Measurements from ENCODE around the gene DNAH2. TPM values are rescaled to one million over a fixed set of nuclear protein-coding genes. Genes with fewer than 3 reads are reported as not detected.
A peak's percentile ranks its signal among the peaks of the same experiment; 100 is the strongest.

The DNAH2 gene
- total and polyA plus RNA-seq, 2 experiments from 2014 or later = 0.38 TPM; not detected in 1

DNA sequence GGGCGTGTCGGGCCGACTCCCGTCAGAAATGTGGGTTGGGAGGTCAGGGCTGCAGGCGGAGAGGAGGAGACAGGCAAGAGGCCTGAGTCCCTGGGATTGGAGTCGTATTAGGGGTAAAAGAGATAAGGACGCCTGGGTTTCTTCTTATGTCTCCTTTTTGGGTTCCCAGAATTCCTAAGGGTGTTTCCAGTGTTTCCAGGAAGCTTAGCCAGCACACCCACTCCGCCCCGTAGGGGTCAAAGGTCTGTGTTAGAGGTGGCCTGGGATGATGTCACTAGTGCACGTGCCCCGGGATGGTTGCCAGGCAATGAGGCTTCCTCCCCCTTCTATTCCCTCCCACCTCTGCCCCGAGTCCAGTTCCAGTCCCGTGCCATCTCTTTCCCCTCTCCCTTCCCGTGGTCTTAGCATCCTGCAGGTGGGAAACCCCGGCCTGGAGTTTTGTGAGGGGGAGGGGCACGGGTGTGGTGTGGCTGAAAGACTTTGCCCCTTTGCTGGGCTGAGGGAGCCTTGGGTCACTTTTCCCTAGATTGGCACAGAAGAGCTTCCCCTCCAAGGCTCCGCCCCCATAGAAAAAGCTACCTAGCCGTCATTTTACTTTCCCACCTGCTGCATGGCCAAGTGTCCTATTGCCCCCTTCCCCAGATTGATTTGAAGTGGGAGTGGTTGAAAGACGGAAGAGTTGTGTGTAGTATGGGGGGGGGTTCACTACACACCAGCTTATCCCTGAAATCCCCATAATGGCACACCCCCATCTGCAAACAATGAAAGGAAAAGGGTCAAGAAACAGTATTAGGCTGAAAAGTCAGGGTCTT, 119.3 kb downstream of the DNAH2 start:
- no peaks in the 10 kb centered on the region; the same call in 1 of the 3 replicates for H3K9me3 Mint-ChIP-seq

More for the DNA sequence above, 119.3 kb downstream of the DNAH2 start:
- Histone ChIP-seq H3K36me3 (ENCODE audit: insufficient read depth) (peaks cover 6% of the 10 kb centered on the region; the same call in 1 of the 2 replicates), H3K4me2 (peak overlapping the region; percentile 100), H3F3A (replicated peaks; ENCODE audit: low read depth) (peaks cover 30% of the 10 kb centered on the region), H3K9me2 (ENCODE audit: insufficient read depth) (no peaks in the 10 kb centered on the region), H2AFZ (peak overlapping the region; percentile 88), H3K27ac (ENCODE audit: low read depth) (no peak overlapping the region), H3K4me3 (peak overlapping the region; percentile 95), H3K79me2 (replicated peaks; ENCODE audit: insufficient read depth) (no peaks in the 10 kb centered on the region), H3K4me1 (ENCODE audit: insufficient read depth) (peaks cover 27% of the 10 kb centered on the region), H3K27me3 (ENCODE audit: insufficient read depth) (peaks cover 75% of the 10 kb centered on the region), H4K20me1 (replicated peaks; ENCODE audit: insufficient read depth) (peaks cover 13% of the 10 kb centered on the region)
- DNase-seq (ENCODE audit: low spot score) = peak; percentile 99
- ATAC-seq = peak; percentile 26
- Mint-ChIP-seq H3K36me3 (ENCODE audit: low read depth) (peaks cover 2% of the 10 kb centered on the region; the same call in 1 of the 3 replicates), H3K27ac (peak overlapping the region; percentile 80; the same call in 1 of the 2 replicates), H3K4me3 (peak overlapping the region; percentile 91), H3K4me1 (peaks cover 42% of the 10 kb centered on the region), H3K27me3 (ENCODE audit: insufficient read depth, low read depth, poor library complexity) (peaks cover 70% of the 10 kb centered on the region)
- no peak for TF ChIP-seq EZH2 (IDR thresholded peaks at IDR 0.05; ENCODE audit: low read depth, unreplicated experiment)
- TF ChIP-seq, protein P1, sequence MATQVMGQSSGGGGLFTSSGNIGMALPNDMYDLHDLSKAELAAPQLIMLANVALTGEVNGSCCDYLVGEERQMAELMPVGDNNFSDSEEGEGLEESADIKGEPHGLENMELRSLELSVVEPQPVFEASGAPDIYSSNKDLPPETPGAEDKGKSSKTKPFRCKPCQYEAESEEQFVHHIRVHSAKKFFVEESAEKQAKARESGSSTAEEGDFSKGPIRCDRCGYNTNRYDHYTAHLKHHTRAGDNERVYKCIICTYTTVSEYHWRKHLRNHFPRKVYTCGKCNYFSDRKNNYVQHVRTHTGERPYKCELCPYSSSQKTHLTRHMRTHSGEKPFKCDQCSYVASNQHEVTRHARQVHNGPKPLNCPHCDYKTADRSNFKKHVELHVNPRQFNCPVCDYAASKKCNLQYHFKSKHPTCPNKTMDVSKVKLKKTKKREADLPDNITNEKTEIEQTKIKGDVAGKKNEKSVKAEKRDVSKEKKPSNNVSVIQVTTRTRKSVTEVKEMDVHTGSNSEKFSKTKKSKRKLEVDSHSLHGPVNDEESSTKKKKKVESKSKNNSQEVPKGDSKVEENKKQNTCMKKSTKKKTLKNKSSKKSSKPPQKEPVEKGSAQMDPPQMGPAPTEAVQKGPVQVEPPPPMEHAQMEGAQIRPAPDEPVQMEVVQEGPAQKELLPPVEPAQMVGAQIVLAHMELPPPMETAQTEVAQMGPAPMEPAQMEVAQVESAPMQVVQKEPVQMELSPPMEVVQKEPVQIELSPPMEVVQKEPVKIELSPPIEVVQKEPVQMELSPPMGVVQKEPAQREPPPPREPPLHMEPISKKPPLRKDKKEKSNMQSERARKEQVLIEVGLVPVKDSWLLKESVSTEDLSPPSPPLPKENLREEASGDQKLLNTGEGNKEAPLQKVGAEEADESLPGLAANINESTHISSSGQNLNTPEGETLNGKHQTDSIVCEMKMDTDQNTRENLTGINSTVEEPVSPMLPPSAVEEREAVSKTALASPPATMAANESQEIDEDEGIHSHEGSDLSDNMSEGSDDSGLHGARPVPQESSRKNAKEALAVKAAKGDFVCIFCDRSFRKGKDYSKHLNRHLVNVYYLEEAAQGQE (IDR thresholded peaks at IDR 0.05; ENCODE audit: unreplicated experiment) = no peak
- TF ChIP-seq ZNF114 (CRISPR knock-in tag; IDR thresholded peaks at IDR 0.05) = no peak
- TF ChIP-seq, protein P2, sequence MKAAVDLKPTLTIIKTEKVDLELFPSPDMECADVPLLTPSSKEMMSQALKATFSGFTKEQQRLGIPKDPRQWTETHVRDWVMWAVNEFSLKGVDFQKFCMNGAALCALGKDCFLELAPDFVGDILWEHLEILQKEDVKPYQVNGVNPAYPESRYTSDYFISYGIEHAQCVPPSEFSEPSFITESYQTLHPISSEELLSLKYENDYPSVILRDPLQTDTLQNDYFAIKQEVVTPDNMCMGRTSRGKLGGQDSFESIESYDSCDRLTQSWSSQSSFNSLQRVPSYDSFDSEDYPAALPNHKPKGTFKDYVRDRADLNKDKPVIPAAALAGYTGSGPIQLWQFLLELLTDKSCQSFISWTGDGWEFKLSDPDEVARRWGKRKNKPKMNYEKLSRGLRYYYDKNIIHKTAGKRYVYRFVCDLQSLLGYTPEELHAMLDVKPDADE (IDR thresholded peaks at IDR 0.05) = peak; percentile 62; the same call in 1 of the 2 replicates
- TF ChIP-seq, protein P3, sequence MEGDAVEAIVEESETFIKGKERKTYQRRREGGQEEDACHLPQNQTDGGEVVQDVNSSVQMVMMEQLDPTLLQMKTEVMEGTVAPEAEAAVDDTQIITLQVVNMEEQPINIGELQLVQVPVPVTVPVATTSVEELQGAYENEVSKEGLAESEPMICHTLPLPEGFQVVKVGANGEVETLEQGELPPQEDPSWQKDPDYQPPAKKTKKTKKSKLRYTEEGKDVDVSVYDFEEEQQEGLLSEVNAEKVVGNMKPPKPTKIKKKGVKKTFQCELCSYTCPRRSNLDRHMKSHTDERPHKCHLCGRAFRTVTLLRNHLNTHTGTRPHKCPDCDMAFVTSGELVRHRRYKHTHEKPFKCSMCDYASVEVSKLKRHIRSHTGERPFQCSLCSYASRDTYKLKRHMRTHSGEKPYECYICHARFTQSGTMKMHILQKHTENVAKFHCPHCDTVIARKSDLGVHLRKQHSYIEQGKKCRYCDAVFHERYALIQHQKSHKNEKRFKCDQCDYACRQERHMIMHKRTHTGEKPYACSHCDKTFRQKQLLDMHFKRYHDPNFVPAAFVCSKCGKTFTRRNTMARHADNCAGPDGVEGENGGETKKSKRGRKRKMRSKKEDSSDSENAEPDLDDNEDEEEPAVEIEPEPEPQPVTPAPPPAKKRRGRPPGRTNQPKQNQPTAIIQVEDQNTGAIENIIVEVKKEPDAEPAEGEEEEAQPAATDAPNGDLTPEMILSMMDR (conservative IDR thresholded peaks at IDR 0.05; ENCODE audit: low read depth in 2 of 2) = no peak
- TF ChIP-seq JUNB (IDR thresholded peaks at IDR 0.05; ENCODE audit: unreplicated experiment) = no peak
- TF ChIP-seq EZH2phosphoT487 (IDR thresholded peaks at IDR 0.05; ENCODE audit: unreplicated experiment) = no peak
- TF ChIP-seq CREB1 (CRISPR knock-in tag; IDR thresholded peaks at IDR 0.05; ENCODE audit: low read depth) = peak; percentile 90
- TF ChIP-seq POLR2AphosphoS5 (IDR thresholded peaks at IDR 0.05; ENCODE audit: low read depth) = no peak

All from GM23338 (cell line).